Measurements from ENCODE around the gene DNAAF1. TPM values are rescaled to one million over a fixed set of nuclear protein-coding genes. Genes with fewer than 3 reads are reported as not detected.

Gene DNAAF1
- total and polyA plus RNA-seq, 11 donors, result 0.15 to 0.38 (median 0.25) TPM; not detected in 6

DNA sequence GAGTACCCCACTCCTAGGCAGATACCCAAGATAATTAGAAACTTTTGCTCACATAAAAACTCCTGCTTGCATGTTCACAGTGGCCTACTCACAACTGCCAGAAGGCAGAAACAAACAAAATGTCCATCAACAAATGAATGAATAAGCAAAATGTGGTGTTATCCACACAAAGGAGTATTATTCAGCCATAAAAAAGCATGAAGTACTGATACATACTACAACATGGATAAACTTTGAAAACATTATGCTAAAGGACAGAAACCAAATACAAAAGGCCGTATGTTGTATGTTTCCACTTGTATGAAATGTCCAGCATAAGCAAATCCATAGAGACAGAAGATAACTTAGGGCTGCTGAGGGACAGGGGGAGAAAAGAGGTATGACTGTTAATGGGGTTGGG, 2.0 kb upstream of the DNAAF1 start:
- DNase-seq (no peak), ATAC-seq (no peak)
- TF ChIP-seq CTCF (IDR thresholded peaks at IDR 0.05), result no peak
- no peak for TF ChIP-seq POLR2A (IDR thresholded peaks at IDR 0.05)
- WGBS, 4 donors, result 94 to 100% (median 97%) methylated on average over 1 of the region's 1 CpG
- no peaks in the 10 kb centered on the region for H3K27me3 ChIP-seq
- peaks cover 0 to 35% (median 12%) of the 10 kb centered on the region in 12 donors for H3K4me1 ChIP-seq
- no peaks in the 10 kb centered on the region for H3K36me3 ChIP-seq
- H3K4me3 ChIP-seq, result no peak overlapping the region
- intact Hi-C loops (cut with DNase I), result loop anchor here in 3 of 10 donors (5.0 to 10.0 kb wide), 4 partner anchors 39 to 61 kb away; partner anchors contain the start of gene TAF1C (in 1 of the 3)
- H3K9me3 ChIP-seq, result no peaks in the 10 kb centered on the region
- H3K27ac ChIP-seq, result no peak overlapping the region

GRCh38 chr16:84143784-84144199, 1.3 kb upstream of the DNAAF1 start:
- Histone ChIP-seq H3K27ac (peak overlapping the region in 4 of 12 donors; percentile 76 to 96 (median 84)), H3K36me3 (no peaks in the 10 kb centered on the region), H3K4me3 (peak overlapping the region; percentile 78 to 99 (median 94)), H3K9me3 (no peaks in the 10 kb centered on the region), H3K27me3 (no peaks in the 10 kb centered on the region), H3K4me1 (peaks cover 0 to 32% (median 11%) of the 10 kb centered on the region in 12 donors)
- intact Hi-C loops (cut with DNase I), result loop anchor here in 5 of 10 donors (2.0 to 10.0 kb wide), 5 partner anchors 39 to 61 kb away; partner anchors contain the start of gene TAF1C (in 3 of the 5)
- DNase-seq, result no peak
- WGBS, 4 donors, result 30 to 48% (median 39%) methylated on average over 13 of the region's 13 CpGs
- TF ChIP-seq CTCF (IDR thresholded peaks at IDR 0.05) (no peak), POLR2A (IDR thresholded peaks at IDR 0.05) (no peak)
- ATAC-seq, result no peak

GRCh38 chr16:84144209-84144858, 774 bp upstream of the DNAAF1 start:
- WGBS, 4 donors, result 0 to 2% (median 1%) methylated on average over 36 to 39 of the region's 39 CpGs
- ATAC-seq, result peak in 3 of 4 donors; percentile 27 to 44 (median 40)
- Histone ChIP-seq H3K27me3 (no peaks in the 10 kb centered on the region), H3K9me3 (no peaks in the 10 kb centered on the region), H3K4me1 (peaks cover 0 to 27% (median 10%) of the 10 kb centered on the region in 12 donors), H3K4me3 (peak overlapping the region; percentile 78 to 99 (median 94)), H3K27ac (peak overlapping the region; percentile 50 to 96 (median 80)), H3K36me3 (no peaks in the 10 kb centered on the region)
- DNase-seq, result peak in 3 of 5 donors; percentile 26 to 69 (median 45)
- TF ChIP-seq POLR2A (IDR thresholded peaks at IDR 0.05) (no peak), CTCF (IDR thresholded peaks at IDR 0.05) (peak in 1 of 12 donors; percentile 7)
- intact Hi-C loops (cut with DNase I), result loop anchor here in 5 of 10 donors (2.0 to 10.0 kb wide), 5 partner anchors 38 to 62 kb away; partner anchors contain the start of gene TAF1C (in 3 of the 5)

- WGBS, 4 donors, result 73 to 97% (median 85%) methylated on average over 2 to 3 of the region's 3 CpGs
- no peak for DNase-seq
Measured at GRCh38 chr16:84150926-84151325, 5.8 kb downstream of the DNAAF1 start.

More at GRCh38 chr16:84150926-84151325, 5.8 kb downstream of the DNAAF1 start:
- Histone ChIP-seq H3K27me3 (peaks cover 0 to 5% (median 0%) of the 10 kb centered on the region in 9 donors), H3K27ac (no peak overlapping the region), H3K4me3 (no peak overlapping the region), H3K36me3 (no peaks in the 10 kb centered on the region), H3K9me3 (no peaks in the 10 kb centered on the region), H3K4me1 (peaks cover 0 to under 1% (median 0%) of the 10 kb centered on the region in 12 donors)
- ATAC-seq, result no peak
- intact Hi-C loops (cut with DNase I), result no loop called here
- TF ChIP-seq CTCF (IDR thresholded peaks at IDR 0.05) (no peak), POLR2A (IDR thresholded peaks at IDR 0.05) (no peak)

Data from heart left ventricle (tissue), 16 donors.